ENCODE results near the gene SSRP1.
A peak's percentile ranks its signal among the peaks of the same experiment; 100 is the strongest.

Gene SSRP1

DNA sequence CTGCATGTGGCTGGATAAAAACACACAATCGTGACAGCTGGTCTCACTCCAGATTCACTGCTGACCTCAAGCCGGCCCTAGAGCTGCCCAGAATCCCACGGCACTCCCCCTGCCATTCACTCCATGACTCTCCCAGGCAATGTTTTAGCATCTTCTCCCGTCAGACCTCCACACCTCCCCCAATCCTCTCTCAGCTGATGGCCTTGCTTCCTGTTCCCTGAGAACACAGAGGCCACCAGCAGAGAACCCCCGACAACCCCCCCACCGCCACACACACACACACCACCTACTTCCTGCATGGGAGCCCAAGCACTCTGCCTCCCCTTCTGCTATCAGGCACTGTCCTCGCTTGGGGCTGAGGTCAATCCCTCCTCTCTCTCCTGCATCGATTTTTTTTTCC lies 20.2 kb downstream of the SSRP1 start:
- no peak for DNase-seq (ENCODE audit: low read depth)

DNA sequence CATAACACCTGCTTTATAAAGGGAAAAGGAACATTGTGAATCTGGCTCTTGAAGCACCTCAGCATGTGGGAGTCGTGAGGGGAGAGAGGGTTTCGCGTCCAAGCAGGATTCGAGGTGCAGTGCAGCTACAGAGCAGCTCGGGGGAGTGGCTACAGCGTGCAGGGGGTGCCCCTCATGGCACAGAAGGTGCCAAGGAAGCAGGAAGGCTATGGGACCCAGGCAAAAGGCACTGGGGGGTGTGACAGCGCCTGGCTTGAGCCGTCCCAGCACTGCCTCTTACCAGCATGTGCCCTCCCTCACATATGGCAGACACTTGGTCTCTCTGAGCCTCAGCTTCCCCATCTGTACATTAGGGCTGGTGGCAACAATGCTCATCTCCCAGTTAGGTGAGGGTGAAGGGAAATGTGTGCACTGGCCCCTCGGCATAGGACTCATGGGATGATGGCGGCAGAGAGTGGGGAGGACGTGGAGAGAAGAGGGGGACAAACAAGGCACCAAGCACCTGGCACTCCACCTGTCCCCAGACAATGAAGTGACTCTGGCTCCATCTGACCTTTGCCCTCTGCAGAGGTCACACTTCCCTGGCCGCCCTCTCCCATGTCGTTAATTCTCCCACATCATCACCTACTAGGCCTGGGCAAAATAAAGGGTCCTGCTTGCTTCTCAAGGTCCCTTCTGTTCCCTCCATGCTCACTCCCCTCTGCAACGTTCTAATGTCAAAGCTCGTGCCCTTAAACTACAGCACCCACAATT lies 21.3 kb downstream of the SSRP1 start:
- no peak for DNase-seq (ENCODE audit: low read depth)

DNA sequence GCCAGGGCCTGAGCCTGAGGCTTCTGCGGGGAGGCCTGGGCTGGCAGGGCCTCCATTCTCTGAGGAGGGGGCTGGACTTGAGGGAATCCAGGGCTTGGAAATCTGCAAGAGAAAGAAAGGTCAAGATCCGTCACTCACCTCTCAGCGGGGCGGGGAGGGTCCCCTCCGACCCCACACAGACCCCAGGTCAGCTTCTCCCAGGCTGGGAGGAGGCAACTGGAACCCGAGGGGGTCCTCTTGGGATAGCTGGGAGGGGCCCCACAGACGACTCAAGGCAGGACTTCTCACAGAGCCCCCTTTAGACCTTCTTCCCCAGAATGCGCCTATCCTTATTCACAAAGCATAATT lies 21.9 kb downstream of the SSRP1 start:
- no peak for DNase-seq (ENCODE audit: low read depth)

DNA sequence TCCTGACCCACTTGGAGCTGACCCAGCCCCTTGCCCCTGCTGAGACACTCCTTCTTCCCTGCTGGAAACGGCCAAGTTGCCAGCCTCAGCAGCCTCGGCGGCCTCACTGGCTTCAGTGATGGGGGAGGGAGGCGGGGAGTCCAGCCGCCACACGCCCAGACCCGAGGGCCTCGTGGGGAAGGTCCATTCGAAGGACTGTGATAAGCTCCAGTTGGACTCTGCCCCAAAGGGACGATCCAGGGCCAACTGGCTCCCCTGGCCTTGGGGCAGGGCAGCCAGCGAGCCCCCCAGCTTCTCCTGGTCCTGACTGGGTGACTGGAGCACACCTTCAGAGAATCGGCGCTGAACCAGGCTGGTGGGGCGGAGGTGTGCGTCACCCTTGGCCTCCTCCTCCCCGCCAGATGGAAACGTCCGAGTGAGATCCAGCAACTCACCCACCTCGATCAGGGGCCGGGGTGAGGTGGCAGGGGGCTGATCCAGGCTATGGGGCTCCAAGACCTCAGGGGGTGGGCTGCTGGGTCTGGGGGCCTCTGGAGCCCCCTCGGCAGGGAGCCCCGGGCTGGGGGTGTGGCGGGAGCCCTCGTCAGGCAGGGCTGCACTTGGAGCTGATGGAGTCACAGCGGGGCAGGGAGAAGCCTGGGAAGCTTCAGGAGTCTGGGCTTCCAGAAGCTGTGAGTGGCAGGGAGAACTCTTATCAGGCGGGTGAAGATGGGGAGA lies 22.5 kb downstream of the SSRP1 start:
- DNase-seq (ENCODE audit: low read depth), result no peak

DNA sequence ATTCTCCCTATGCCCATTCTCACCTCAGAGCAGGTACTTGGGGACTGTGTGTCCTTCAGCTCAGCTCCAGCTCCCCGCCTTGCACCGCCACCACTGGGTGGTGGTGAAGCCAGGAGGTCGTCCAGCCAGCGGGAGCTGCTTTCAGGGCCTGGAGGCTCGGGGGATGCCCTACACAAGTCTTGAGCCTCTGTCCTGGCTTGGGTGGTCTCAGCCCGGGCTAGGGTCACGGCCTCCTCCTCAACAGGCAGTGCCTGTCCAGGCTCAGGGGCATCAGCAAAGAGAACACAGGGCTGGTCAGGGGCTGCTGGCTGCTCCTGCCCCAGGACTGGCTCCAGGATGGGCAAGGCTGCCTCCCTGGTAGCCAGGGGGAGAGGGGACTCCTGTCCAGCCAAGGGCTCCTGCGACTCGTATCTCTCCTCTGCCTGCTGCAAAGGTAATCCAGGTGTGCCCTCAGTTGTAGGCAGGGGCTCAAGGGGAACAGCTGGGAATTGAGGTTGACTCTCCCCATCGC lies 23.1 kb downstream of the SSRP1 start:
- DNase-seq (ENCODE audit: low read depth), result no peak

DNA sequence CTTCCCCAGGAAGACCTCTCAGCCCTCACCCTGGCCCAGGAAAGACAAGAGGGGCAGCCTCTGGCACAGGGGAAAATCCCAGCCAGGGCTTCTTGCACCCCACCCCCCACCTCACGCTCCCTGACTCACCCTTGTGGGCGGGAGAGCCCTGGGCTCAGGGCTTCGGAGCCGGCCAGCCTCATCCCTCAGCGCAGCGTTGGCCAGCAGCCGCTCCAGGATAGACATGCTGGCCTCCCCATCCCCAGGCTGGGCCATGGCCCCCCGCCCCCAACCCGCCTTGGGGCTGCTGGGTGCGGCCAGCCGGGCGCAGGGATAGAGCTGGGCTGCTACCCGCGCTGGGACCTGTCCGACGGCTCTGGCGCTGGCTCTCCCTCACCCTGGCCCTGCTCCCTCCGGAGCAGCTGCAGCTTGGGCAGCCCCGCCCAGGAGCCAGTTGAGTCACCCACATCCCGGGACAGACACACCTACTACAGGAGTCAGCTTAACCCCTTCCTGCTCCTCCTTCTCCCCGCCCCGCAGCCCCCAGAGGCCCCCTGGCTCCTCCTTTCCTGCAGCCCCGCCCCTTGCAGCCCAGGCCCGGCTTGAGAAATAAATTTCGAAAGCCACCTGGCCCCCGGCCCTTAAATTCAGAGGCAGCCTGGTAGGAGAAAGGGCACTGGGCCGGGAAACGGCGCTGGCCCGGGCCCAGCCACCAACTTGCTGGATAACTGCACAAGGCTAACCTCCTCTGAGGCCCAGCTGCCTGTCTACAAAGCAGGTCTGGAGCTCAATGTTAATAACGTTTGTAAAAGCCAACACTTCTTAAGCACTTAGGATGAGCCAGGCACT lies 24.4 kb downstream of the SSRP1 start:
- peak; percentile 99 for DNase-seq (ENCODE audit: low read depth)

DNA sequence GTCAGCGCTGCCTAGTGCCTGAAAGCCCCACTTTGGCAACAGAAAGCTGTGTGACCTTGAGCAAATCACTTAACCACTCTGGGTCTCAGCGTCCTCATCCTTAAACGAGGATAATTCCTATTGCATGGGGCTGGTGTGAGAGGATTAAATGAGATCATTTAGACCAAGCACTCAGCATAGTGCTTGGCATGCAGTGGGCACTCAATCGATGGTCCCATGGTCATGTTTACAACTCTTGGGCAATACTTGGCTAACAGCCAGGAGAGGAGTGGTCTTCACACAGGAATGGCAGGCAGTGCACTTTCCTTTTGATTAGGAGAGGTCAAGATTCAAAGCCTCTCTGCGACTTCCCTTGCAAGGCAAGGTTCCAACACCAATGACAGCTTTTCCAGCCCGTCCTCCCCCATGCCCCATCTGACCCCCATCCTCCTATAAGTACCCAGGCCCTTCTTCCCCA lies 25.0 kb downstream of the SSRP1 start:
- DNase-seq (ENCODE audit: low read depth), result peak; percentile 60

DNA sequence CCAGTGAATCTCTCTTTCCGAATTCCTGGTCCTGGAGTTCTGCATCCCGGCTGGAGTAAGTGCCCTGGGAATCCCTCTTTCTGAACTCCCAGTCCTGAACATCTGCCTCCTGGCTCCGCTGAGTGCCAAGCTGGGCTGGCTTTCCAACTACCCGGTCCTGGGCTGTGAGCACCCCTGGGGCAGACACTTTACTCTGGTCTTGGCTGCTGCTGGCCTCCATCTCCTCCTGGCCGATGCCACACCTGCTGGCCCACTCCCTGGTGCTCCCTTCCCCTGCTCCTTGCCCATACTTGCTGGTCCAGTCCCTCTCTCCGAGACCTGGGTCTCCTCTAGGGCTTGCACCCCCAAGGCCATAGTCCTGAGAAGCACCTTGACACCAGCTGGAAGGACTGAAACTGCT lies 25.6 kb downstream of the SSRP1 start:
- no peak for DNase-seq (ENCODE audit: low read depth)

DNA sequence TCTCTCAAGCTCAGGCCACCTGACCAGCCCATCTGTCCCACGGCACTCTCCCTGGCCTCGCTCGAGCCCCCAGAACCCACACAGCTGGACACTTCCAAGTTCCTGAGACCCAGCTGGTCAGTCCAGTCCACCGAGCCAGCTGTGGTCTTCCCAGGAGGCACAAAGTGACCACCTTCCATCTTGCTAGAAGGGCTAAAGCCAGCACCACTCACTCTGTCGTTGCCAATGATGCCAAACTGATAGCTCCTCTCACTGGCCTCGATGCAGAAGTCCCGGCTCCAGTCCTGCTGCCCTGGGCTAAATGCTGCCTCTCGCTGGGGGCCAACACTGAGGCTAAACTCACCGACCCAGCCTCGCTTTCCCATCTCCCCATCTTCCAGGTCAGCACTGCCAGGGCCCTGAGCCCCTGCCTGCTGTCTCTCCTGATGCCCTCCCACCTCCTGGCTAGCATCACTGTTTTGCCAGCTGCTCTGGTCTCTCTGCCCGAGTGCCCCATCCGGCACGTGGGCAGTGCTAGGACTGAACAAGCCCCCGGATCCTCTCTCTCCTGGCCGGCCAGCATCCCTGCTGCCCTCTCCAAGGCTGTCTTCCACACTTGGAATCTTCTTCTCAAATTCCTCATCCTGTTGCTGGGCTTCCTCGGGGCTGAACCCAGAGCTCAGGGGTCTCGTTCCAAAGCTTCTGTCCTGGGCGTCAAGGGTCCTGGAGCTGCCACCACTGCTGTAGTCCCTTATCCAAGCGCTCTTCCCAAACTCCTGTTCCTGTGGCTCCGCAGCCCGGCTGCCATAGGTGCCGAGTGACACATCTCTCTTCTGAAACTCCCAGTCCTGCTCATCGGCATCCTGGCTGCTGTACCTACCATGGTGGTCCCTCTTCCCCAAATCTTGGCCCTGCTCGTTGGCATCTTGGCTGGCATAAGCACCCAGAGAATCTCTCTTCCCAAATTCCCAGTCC lies 26.3 kb downstream of the SSRP1 start:
- DNase-seq (ENCODE audit: low read depth), result no peak

DNA sequence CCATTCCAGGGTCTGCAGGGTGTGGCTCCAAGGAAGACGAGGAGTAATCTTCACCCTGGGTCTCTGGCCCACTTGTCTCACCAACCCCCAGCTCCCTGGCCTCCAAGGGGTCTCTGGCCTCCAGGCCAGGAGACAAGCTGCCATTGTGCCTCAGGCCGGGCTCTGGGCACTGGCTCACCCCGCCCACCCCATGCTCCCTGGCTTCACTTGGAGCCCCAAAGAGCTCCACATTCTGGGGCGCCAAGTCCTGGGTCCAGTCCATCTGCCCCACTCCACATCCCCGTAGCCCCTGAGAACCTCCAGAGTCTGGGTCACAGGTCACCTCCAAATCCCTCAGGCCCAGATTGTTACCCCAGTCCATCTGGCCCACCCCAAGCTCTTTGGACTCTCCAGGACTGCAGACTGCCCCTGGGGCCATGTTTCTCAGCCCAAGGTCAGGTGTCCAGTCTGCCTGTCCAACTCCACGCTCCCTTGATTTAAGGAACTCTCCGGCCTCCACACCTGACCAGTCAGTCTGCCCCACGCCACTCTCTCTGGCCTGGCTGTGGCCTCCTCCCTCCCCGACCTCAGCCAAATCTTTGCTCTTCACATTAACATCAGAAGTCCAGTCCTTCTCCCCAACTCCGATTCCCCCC lies 27.1 kb downstream of the SSRP1 start:
- DNase-seq (ENCODE audit: low read depth), result no peak

DNA sequence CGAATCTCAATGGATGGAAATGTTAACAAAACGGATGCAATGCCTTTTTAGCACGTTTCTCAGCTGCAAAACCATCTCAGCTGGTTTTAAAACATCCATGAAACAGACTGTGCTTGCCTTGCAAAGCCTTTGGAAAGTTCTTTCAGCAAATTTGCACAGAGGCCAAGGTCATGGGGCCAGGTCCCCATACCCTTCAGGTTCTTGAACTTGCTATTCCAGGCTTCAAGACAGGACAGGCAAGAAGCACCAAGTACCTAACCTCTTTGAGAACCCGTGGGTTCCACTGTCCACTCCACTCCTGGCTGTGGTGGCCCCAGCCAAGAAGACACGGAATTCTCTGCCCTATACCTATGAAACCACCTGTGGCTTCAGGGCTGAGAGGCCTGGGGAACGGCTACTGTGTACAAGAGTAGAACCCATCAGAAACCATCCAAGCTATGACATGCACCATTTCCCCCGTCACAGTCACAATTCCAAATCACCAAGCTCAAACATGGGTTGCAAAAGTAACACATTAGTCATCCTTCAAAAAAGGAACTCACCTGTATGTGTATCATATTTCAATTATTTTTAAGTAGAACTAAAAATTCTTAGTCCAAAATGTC lies 27.9 kb downstream of the SSRP1 start:
- DNase-seq (ENCODE audit: low read depth), result no peak

DNA sequence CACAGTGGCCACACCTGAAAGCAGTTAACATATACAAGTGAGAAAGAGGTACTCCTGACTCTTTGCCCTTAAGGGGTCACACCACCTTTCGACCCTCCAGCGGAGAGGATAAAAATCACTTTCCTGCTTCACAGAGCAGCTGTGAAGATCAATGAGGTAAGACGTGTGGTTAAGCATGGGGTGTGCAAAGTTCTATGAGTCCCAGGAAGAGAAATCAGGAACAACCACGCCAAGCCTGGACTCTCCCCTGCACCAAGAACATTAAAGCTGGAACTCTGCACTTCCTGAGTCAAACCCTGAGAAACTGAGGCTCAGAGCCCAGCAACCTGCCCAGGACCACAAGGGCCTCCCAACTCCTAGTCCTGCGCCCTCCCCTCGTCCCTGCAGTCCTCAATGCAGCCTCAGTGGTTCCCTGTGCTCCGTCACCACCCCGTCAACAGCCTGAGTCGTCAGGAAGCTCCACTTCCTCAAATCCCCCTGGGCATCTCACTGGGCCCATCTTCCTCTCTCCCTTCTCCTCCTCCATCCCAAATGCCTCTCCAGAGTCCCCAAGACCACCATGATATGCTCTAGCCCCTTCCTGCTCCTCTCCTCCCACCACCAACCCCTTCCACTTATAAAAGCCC lies 28.6 kb downstream of the SSRP1 start:
- DNase-seq (ENCODE audit: low read depth), result no peak

DNA sequence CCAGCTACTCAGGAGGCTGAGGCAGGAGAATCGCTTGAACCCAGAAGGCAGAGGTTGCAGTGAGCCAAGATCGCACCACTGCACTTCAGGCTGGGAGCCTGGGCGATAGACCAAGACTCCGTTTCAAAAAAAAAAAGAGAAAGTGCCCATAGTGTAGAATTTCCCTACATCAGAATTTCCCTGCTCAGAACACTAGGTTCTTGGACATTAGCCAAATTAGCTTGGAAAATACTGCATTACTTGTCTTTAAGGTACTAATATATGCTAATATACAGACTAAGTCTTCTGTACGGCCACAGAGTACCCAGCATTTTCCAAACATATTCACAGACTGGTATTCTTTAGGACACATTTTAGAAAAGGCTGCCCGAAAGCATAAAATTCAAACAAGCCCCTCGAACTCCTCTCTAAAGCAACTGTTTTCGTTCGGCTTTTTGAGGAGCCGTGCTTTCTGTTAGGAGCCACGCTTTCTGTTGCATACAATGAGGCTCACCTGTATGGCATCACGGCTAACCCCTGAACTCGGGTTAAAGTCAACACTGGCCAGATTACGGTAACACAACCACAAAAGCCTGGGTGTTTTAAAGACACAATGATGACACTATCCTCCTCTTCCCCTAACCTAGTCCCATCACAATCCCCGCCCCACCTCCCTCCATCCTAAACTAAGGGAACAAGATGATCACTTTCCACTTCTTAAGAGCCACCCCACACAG lies 29.4 kb downstream of the SSRP1 start:
- DNase-seq (ENCODE audit: low read depth), result peak; percentile 42

DNA sequence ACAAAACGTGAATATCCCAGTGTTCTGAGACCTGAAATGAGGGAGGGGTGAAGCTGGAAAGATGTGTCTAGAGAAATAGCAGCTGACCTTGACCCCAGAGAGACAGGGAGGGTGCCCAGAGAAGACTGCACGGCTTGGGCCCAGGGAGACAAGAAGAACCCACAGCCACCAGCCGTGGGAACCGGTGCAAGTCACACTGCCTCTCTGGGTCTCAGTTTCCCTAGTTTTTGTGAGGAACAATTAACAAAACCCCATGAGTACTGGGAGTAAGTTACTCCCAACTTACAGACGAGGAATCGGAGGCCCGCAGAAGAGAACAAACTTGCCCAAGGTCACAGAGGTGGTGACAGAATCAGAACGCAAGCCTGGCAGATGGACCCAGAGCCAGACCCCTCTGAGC lies 30.2 kb downstream of the SSRP1 start:
- no peak for DNase-seq (ENCODE audit: low read depth)

DNA sequence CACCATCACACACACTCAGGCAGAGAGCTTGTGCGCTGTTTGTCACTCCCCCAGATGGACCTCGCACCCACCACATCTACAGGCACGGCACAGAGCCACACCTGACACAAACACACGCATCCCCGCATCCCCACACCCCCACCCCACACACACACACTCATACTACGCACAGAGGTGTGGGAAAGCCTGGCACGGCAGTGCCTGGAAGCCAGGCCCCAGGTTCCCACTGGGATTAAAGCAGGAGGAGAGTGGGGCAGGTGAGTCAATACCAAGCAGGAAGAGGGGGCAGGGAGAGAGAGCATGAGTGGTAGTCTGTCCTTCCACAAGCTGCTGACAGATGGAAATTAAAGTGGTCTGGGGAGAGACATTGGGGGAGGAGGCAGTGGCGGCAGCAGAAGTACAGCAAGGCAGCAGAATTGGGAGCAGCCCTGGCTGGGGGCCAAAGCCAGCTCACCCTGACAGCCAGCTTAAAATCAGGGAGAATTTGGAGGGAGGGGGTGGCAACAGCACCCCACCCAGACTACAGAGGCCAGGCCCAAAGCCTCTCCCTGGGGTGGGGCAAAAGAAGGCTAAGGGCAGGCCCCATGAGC lies 31.6 kb downstream of the SSRP1 start:
- DNase-seq (ENCODE audit: low read depth), result peak; percentile 45

DNA sequence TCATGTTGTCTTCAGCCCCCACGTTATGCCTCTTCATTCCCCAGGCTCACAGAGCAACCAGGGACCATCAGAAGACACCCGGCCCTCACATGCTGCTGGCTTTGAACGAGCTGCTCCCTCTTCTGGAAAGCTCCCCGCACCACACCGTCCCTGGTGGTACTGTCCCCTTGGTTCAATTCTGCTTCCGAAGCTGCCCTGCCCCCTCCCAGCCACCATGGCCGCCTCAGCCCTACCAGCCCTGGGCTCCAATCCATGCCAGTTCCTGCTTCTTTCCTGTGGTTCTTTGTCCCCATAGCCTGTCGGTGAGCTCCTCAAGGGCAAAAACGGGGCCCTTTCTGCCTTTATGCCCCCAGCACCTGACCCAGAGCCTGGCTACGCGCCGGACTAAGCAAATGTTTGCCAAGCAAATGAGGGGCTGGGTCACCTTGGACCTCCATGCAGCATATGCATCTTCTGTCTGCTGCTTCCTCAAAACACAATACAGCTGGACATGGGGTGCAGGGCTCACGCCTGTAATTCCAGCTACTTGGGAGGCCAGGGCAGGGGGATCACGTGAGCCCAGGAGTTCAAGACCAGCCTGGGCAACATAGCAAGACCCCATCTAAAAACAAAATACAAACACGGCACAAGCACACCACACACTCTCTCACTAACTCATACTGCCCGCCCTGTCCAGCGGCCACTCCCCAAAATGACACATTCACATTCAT lies 32.3 kb downstream of the SSRP1 start:
- DNase-seq (ENCODE audit: low read depth), result no peak

DNA sequence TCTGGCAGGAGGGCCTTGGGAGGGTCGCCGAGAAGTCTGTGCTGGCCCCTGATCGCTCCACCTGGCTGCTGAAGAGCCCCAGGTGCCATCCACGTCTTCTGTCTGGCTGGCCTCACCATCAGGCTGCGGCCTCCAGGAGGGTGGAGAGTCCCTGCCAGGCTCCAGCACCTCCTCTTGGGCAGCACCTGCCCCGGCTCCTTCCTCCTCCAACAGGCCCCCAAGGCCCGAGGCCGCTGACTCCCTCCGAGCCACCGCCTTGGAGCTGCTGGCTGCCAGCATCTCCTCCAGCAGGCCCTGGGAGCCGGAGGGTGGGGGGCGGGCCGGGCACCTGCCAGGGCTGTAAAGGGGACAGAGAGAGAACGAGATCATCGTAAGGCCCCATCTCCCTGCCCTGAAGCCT lies 33.2 kb downstream of the SSRP1 start:
- DNase-seq (ENCODE audit: low read depth), result no peak

DNA sequence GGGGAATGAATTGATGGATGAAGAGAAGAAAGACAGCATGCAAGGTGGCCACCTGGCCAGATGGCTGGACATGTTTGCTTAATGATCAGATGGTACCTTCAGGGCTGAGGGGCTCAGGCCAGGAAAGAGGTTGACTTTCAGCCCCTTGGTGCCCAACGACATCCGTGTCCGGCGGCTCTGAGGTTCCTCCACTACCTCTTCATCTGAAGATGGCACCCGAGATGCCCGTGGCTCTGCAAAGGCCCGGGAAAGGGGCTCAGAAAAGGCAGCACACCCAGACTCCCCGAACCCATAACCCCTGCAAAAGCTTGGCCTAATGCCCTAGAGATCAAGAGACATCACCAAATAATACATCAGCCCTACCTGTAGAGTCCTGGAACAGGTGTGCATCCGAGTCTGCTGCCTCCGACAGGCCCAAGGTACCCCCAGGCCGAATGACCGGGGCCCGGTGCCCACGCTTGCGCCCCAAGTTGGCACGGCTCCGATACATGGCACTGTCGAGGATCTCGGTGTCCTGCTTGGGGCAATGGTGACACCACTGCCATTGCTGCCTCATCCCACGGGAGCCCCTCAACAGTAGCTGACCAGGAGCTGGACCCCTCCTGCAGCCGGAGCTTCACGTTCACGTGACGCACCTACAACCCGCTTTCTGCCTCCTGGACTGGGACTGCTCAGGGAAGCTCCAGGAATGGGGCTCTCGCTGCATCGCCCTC lies 33.8 kb downstream of the SSRP1 start:
- no peak for DNase-seq (ENCODE audit: low read depth)

Measured in fibroblast of the conjunctiva (primary cell).